Stimulated activated naive CD4-positive, alpha-beta T cell treated with Interleukin-2 at 50 U/mL for 16 hours (primary cell): ENCODE results near the gene WNT7B.
"Not testable (repeated sequence)": the region's sequence is repeated elsewhere in the genome, so short reads cannot be mapped to it uniquely, and the experiment has no call there.

Experiments
- DNase-seq: peaks from one replicate; lab custom pipeline; 2025; lab: John Stamatoyannopoulos, UW

The WNT7B gene

GRCh38 chr22:46008291-46008690, 31.3 kb upstream of the WNT7B start:
- DNase-seq: no peak

- DNase-seq: no peak
Observed at GRCh38 chr22:46007848-46008261, 30.9 kb upstream of the WNT7B start.

- DNase-seq: no peak
Observed at GRCh38 chr22:46007003-46007847, 30.3 kb upstream of the WNT7B start.

- peak; percentile 80 for DNase-seq
Observed at GRCh38 chr22:46006379-46007002, 29.5 kb upstream of the WNT7B start.

- not testable (repeated sequence) for DNase-seq
Observed at GRCh38 chr22:46005116-46005705, 28.2 kb upstream of the WNT7B start.

- no peak for DNase-seq
Observed at GRCh38 chr22:46004105-46004866, 27.3 kb upstream of the WNT7B start.

GRCh38 chr22:46003271-46004091, 26.5 kb upstream of the WNT7B start:
- no peak for DNase-seq

- no peak for DNase-seq
Observed at GRCh38 chr22:46002757-46003270, 25.9 kb upstream of the WNT7B start.

GRCh38 chr22:46001426-46002106, 24.6 kb upstream of the WNT7B start:
- DNase-seq: no peak

GRCh38 chr22:46001046-46001425, 24.1 kb upstream of the WNT7B start:
- no peak for DNase-seq

GRCh38 chr22:46000081-46001027, 23.4 kb upstream of the WNT7B start:
- DNase-seq: no peak

- no peak for DNase-seq
Observed at GRCh38 chr22:45999379-45999971, 22.5 kb upstream of the WNT7B start.

GRCh38 chr22:45998638-45999378, 21.8 kb upstream of the WNT7B start:
- DNase-seq: no peak

GRCh38 chr22:45997777-45998637, 21.0 kb upstream of the WNT7B start:
- no peak for DNase-seq

GRCh38 chr22:45997077-45997776, 20.3 kb upstream of the WNT7B start:
- DNase-seq: no peak

- DNase-seq: no peak
Observed at GRCh38 chr22:45996241-45997076, 19.5 kb upstream of the WNT7B start.
